Glomerular visceral epithelial cell (primary cell): ENCODE data around the gene KXD1.

Source experiments
- DNase-seq: peaks from one replicate; pipeline ENCODE4 v3.0.0-alpha.2; 2016; ENCODE audit errors: extremely low spot score

KXD1 gene

DNA sequence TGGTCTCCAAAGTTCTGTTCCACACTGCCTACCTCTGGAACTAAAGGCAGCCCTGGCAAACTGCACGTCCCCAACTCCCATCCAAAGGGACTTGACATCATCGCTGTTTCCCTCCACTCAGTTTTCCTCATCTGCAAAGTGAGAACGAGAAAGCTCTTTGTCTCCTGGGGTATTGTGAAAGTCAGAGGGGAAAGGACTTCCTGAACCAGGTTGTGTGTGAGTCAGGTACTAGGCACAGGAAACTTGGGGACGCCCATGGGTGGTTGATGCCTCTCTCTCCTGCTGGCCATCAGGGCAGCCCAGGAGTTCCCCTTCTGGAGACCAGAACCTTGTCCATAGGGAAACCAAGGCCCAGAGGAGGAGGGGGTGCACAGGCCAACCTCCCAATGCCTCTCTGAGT, 44.2 kb downstream of the KXD1 start:
- no peak for DNase-seq

DNA sequence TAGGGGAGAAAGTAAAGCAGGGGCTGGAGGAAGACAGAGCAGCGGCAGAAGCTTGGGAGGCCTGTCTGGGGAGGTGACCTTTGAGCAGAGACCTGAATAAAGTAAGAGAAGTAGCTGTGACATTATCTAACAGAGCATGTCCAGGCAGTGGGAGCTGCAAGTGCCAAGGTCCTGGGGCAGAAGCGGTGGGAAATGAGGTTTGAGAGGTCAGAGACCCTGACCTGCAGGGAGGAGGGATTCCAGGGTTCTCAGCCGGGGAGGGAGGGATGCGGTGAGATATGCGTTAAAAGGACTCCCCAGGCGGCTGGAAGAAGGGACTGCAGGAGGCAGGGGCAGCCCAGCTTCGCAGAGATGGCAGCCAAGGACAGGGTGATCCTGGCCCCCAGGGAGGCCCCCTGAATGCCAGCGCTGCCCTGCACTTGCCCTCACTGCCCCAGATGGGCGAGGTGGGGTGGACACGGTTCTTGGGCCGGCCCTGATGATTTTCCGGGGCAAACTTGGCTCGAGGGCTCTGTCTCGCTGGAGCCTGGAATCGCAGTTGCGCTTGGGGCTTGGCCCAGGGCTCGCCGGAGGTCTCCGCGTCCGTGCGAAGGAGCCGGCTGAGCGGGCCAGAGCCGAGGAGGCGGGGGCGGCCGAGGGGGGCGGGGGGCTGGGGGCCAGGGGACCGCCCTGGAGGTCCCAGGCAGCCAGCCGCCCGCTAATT, 45.7 kb downstream of the KXD1 start:
- peak; percentile 28 for DNase-seq

DNA sequence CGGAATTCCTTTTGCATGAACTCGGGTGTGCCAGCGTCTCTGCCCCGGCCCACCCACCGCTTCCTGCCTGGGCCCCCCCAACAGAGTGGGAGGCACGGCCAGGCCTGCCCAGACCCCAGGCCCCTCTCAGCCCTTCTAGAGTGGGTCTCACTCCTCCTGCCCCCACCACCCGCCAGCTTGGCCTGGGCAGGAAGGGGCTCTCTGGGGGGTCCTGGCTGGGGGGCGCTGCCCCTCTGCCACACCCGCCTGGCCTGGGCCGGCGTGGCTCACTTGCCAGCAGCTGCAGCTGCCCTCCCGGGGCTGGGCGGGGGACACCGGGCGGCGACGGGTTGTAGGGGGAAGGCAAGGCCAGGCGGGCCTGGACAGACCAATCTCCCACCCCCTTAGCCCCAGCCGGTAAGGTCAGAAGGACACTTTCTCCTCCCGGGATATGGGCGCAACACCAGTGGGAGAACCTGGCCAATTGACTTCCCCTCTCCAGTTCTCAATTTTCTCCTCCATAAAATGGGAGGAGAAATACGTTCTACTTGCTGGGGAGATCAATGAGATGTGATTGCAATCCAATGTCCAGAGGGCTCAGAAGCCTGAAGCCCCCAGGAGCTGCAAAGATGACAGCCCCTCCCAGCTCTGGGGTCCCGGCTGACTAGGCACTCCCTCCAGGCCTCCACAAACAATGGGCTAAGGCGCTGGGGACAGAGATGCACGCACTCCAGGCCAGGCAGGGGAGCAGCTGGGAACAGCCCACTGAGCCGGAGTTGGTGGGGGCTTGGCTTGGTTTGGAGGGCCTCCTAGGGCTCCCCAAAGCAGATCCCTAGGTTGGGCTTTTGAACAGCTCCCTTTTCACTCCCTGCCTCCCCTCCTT, 46.5 kb downstream of the KXD1 start:
- DNase-seq, result no peak

DNA sequence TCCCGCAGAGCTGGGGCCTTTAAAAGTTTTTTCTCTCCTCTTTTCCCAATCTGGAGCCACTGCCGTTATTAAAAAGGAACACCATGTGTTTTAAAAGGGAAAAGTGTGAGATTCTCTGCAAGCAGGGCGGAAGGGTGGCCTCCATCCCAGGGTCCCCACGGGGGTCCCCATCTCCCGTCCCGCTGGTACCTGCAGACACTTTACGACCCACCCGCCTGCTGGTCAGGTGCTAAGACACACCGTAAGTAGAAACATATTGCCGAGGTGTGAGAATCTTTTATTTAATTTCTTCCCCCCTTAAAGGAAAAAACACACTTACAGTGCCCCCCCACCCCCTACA, 47.1 kb downstream of the KXD1 start:
- DNase-seq, result no peak

DNA sequence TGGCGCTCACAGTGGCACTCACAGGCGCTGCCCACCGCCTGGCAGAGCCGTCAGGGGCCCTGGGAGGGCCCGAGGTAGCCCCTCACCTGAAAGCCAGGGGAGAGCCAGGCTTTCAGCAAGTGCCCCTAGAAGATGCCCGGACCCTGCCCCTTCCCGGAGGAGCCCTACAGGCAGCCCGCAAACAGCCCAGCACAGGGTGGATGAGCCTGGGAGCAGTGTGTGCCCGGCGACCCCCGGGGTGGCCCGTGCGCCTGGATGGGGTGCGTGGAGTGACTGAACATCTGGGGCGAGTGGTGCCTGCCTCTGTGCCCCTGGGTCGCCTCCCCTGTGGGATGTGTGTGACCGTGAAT, 47.5 kb downstream of the KXD1 start:
- no peak for DNase-seq

DNA sequence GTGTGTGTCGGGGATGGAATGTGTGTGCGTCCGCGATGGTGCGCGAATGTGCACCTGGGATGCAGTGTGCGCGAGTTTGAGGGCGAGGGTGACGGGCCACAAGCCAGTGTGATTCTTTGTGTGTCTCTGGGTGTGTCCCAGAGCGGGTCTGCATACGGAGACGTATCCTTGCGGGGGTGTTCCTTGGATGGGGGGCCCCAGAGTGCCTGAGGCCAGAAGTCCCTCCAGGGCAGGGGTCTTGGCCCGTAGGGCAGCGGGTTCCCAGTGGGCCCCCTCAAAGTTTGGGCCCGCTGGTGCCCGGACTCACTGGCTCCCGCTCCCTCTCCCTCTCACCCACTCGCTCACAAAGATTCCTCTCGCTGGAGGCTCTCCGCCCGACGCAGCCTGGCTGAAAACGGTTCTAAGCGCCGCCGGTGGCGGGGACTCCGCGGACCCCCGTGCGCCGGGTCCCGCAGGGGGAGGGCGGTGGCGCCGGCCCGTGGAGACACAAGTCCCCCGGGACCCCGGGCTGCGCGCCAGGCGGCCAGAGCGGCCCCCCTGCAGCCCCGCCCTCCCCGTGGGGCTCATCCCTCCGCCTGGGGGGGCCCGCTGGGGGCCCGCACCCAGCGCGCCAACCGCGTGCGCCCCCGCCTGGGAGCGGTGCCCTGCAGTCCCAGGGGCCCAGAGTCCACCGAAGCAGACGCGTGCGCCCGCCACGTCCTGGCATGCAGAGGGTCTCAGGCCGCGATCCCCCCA, 48.0 kb downstream of the KXD1 start:
- DNase-seq, result no peak

DNA sequence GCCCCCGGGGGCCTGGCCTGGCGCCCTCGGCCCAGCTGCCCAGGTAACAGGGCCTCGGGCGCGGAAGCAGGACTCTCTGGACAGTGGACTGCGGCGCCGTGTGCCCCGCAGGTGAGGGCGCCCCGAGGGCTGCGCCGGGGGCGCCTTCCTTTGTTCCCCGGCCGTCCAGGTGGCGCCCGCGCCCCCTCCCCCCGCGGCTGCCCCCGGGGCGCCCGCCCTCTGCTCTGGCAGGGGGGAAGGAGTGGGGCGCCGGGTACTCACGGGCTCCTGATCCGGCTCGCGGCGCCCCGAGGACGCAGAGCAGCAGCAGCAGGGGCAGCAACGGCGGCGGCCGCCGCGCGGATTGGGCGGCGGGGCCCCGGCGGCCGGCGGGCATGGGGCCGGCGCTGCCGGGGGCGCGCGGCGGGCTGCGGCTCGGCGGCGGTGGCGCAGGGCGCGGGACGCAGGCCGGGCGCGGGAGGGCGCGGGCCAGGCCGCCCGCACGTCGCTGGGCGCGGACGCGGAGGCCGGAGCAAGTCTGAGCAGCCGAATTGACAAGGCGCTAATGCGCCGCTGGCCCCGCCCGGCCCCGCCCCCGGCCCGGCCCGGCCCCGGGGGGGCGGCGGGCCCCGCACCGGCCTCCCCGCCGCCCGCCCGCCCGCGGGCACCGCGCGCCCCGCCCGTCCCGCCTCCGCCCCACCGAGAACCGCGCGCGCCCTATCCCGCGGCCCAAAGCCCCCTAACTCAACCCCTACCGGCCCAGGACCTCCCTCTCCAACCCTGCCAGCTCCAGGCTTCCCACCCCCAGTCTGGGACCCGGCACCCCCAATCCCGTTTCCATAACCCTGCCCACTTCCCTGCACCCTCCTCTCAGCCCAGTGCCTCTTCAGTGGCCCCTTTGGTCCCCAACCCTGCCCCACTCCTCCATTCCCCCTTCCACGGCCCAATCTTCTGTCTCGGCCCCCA, 48.9 kb downstream of the KXD1 start, which contains the start of gene CRLF1:
TSS of gene CRLF1 (minus strand) at position 519 of the 945 bp plus-strand sequence. CDS start at position 376, 143 bp downstream.
- no peak for DNase-seq

DNA sequence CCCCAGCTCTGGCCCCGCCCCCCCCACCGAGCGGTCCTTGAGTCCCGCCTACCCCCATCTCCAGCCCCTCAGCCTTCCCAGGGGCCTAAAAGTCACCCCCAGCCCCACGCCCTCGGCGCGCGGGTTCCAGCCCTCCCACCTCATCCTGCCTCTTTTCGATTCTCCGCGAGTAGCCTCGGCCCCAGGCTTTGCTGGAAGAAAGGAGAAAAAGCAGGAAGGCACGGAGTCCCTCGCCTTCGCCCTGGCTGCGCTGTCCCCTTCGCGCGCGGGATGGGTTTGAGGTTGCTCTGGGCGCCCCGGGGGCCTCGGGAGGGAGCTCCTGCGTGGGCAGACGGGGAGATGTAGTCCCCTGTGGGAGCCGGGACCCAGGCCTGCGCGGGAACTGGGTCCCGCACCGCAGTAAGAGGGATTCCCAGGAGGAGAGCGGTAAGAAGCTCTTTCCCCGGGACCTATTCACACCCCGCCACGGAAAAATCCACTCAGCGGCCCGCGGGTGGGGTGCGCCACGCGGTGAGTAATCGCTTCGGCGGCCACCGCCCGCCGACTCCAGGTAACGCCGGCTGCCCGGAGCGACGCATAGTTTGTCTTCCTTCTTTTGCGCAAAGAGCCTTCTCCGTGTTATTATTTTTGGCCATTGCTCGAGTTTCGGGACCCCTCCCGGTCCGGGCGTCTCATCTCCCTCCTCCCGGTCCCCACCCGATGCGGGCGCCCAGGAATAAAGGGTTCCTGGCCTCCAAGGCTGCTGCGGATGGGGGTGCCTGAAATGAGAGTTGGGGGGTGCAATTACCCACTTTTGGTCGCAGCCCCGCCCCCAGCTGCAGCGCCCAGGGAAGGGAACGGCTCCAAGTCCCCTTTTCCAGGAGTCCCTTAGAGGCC, 49.8 kb downstream of the KXD1 start:
- DNase-seq, result no peak

DNA sequence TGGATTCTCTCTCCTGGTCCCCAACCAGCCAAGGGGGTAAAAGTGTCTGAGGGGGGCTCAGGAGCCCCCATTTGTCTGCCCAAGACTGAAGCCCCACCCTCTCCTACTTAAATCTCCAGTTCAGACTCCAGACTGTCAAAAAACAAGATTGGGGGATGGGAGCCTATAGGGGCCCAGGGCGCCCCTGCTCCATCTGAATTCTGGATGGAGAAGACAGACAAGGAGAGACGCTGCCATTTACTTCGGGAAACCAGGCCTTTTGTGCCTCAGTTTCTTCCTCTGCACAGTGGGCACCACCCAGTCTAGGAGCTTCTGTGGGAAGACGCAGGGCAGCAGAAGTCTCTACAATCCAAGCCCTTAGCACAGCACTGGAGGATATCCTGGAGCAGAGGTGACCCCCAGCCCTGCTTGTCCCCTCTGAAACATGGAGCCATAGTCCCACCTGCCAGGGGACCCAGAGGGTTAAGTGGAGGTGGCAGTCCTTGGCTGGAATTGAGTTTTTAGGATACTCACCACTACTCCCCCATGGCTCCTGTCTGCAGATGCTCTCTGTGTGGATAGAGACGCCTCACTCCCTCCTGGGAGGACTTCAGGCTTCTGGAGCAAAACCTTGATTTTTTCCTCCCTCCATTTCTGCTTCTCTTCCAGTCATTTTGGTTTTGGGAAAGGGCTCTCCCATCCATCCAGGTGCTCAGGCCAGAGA, 50.6 kb downstream of the KXD1 start:
- DNase-seq, result no peak

DNA sequence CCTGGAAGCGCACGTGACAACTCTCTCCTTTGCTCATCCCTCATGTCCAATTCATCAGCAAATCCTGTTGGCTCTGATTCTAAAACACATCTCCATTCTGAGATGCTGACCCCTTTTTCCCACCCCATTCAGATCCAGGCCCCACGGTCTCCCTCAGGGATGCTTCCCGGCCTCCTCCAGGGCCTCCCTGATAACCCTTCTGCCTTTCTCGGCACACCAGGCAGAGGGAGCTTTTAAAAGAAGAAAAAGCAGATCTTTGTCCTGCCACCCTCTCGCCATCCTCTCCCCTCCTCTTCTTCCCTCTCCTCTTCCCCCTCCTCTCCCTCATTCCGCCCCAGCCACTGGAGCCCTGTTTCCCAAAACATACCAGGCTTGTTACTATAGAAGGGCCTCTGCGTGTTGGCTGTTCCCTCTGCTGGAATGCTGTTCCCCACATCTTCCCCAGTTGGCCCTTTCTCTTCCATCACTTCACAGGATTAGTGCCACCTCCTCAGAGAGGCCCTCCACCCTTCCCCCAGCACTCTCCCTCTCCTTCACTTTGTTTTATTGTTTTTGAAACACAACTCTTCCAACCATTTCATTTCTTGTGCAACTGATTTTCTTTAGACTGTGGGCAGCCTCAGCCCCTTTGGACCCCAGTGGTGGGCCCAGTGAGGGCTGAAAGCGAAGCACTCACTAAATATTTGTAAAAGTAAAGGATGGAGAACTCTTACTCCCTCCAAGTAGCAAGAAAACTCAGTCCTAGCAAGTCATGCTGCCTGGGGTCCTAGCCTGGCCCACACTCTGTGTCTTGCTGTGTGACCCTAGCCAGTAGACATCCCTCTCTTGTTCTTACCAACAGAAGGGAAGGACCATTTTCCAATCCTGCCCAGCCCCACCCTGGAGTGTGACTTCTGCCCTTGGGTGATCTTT, 51.4 kb downstream of the KXD1 start:
- no peak for DNase-seq

DNA sequence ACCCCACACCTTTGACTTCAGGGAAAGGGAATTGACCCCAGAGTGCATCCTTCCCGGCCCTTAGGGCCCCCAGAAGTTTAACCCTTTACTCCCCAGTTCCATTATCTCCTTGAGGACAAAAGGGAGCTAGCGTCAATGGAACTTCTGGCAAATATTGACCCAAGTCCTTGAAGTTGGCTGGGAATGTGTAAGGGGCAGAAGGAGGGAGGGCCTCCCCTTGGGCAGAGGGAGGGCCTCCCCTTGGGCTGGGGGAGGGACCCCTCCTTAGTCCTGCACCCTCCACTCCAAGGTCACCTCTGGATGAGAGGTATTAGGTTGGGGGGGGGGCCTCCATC, 52.0 kb downstream of the KXD1 start:
- no peak for DNase-seq

DNA sequence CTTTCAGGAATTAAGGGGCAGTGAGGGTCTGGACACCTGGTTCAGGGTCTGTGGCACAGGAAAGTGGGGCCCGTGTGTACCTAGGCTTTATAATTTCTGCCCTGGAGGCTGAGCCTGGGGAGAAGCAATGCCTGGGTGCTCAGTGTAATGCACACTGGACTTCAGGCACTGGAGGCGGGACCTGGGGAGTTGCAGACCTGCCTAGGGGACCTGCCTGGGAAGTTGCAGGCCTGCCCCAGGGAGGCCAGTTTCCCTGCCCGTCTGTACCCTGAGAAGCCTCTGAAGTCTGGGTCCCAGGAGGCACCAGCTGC, 52.5 kb downstream of the KXD1 start:
- peak; percentile 19 for DNase-seq

DNA sequence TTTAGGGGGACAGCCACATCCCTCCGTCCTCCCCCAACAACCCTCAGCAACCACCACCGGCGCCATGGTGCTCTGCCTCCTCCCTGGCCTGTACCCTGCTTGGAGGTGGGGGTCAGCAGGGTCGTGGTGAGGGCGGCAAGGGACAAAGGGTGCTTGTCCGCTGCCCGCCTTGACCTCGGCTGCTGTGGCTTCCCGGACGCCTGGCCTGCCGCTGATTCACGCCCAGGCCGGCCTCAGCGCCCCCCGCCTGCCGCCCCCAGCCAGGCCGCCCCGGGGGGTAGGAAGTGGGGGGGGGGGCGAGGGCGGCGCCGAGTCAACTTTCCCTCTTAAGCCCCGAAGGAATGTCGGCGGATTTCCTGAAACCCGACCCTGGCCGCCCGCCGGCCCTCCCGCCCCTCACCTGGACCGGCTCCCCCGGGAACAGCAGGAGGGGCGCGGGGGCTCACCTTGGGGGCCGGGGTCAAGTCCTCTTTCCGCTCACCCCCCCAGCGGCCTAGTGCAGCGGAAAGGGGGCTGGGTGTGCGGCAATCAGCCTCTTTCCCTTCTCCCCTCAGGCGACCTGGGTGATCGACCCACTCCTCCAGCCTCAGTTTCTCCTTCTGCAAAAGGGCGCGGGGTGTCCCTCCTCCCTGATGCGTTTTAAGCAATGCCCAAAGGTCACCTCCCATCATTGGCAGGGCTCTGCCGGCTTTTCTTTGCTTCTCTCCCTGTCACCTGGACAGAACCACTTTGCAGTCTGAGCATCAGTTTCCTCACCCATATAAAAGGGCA, 53.1 kb downstream of the KXD1 start:
- DNase-seq, result no peak

DNA sequence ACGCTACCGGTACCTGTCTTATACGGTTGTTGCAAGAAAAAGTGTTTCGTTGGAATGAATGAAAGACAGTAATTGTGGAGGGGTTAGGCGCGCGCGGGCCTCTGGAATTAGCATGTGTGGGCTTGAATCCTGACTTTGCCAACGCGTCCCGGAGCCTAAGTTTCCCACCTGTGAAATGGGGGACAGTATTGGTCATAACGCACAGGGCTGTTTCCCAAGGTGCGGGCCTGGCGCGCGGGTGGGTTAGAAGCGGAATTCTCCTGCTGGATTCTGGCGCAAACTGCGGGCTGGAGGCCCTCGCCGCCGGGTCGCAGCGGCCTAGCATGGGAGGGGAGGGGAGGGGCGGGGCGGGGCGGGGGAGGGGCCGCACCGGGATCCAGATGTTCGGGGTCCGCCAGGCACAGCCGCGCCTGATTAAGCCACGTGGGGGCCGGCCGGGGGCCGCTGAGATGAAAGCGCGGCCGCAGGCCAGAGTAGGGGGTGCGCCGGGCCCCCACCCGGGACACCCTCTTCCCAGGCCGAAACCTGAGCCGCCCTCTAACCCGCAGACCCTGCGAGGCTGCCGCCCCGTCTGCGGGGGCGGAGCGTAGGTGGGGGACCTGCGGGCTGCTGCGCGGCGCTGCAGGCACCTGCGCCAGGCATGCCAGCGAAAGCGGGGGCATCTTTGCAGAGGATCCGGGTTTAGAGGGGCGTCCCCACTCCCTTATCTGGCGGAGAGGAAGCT, 53.8 kb downstream of the KXD1 start:
- no peak for DNase-seq

DNA sequence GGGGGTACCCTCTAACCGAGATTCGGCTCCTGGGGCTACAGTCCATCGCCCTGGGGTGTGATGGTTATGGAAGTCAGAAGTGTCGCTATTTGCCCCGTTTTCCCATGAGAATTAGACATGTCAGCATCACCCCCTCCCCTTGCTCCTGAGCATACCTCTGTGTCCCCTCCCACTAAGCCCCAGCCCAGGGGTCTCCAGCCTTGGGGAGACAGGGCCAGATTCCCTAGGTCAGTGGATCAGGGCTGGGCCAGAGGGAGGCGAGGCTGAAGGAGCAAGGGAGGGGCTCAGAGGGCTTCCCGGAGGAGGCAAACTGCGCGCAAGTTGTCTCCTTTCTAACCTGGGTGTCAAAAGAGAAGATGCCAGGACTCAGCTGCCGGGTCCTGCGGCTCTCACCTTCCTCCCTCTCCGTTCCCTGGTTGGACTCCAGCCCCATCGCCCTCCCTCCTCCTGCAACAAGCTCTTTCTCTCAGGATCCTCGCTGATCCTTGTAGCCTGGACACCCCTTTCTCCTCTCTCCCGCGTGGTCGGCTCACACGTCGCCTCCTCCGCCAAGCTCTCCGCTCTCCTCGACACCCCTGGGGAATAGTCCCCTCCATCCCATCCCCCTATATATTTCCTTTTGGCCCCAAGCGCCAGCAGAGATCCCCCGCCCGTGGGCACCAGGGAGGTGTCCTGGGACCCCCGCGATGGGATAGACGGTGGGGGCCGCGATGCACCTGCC, 54.5 kb downstream of the KXD1 start:
- no peak for DNase-seq

DNA sequence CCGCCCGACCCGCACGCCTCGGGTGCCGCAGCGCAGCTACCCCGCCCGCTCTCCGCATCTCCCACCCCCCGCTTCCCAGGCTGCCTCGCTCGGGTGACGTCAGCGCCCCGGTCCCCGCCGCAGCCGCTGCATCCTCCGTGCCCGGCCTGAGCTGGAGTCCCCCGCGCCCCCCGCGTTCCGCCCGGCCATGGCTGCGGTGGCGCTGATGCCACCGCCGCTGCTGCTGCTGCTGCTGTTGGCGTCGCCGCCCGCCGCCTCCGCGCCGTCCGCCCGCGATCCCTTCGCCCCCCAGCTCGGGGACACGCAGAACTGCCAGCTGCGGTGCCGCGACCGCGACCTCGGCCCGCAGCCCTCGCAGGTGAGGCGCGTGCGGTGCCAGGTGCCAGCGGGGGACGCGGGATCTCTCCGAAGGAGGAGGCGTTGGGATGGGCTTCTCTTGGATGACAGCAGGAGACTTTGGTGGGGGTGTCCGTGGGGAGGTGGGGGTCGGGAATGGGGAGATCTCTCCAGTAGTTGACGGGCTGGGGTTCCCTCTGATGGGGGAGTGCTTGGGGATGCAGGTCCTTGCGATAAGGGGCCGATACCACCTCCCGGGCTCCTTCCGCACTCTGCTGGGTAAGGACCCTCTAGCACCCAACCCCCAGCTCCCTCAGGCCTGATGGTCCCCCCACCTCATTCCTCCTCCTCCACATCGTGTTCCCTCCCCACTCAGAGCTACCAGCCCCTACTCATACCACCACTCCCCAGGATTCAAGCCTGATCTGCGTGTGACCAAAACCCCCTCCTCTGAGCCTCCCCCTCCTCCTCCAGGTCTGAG, 55.3 kb downstream of the KXD1 start, which contains the start of gene TMEM59L:
TSS of gene TMEM59L (plus strand) at position 99 of the 817 bp plus-strand sequence. CDS start at position 188, 89 bp downstream.
- no peak for DNase-seq
